ENCODE measurements around the gene ADCY3. TPM values are rescaled to one million over a fixed set of nuclear protein-coding genes. Genes with fewer than 3 reads are reported as not detected.

ADCY3 gene
- total RNA-seq, 1 experiment from 2014 or later: 39.5 TPM

DNA sequence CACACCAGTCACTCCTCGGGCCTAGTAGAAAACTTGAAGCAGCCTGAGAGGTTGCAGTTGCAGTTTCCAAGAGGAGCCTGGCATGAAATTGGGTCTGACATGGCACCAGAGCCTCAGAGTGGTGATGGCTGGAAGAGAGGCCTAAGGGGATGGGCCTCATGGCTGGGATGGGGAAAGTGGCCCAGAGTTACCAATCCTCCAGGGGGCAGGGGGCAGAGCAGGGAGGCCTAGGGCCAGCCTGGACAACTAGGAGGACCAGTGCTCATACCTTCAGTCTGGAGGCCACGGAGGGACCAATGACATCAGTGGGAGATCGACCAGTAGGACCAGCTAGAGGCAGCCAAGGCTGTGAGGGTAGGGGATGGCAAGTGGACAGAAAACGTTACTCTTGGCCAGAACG, 15.1 kb upstream of the ADCY3 start:
- no peak overlapping the region for H2BK20ac ChIP-seq (ENCODE audit: low read depth, low read length, poor library complexity, severe bottlenecking)
- no peak overlapping the region for H3K9ac ChIP-seq (ENCODE audit: extremely low read depth, insufficient read length, low read length)
- TF ChIP-seq, protein P1, sequence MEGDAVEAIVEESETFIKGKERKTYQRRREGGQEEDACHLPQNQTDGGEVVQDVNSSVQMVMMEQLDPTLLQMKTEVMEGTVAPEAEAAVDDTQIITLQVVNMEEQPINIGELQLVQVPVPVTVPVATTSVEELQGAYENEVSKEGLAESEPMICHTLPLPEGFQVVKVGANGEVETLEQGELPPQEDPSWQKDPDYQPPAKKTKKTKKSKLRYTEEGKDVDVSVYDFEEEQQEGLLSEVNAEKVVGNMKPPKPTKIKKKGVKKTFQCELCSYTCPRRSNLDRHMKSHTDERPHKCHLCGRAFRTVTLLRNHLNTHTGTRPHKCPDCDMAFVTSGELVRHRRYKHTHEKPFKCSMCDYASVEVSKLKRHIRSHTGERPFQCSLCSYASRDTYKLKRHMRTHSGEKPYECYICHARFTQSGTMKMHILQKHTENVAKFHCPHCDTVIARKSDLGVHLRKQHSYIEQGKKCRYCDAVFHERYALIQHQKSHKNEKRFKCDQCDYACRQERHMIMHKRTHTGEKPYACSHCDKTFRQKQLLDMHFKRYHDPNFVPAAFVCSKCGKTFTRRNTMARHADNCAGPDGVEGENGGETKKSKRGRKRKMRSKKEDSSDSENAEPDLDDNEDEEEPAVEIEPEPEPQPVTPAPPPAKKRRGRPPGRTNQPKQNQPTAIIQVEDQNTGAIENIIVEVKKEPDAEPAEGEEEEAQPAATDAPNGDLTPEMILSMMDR (conservative IDR thresholded peaks at IDR 0.05): no peak
- WGBS (ENCODE audit: extremely low coverage, insufficient read length, low lambda C conversion rate): no CpG with 5 or more reads among the region's 5 CpGs
- H3K18ac ChIP-seq (ENCODE audit: insufficient read length, low read depth, low read length): no peak overlapping the region
- H4K91ac ChIP-seq (ENCODE audit: insufficient read length, low read depth, low read length): no peak overlapping the region
- Mint-ChIP-seq H3K4me3 (no peak overlapping the region), H3K27me3 (ENCODE audit: low read depth) (no peaks in the 10 kb centered on the region; the same call in none of the 2 replicates), H3K9me3 (no peaks in the 10 kb centered on the region), H3K4me1 (peaks cover 15 to 18% of the 10 kb centered on the region in 2 experiments), H3K36me3 (ENCODE audit: insufficient read depth in 1 of 3, low read depth in 3 of 3) (no peaks in the 10 kb centered on the region), H3K27ac (no peak overlapping the region)
- H4K8ac ChIP-seq (replicated peaks; ENCODE audit: insufficient read length, low read depth, low read length): no peak overlapping the region
- no peak overlapping the region for H3K4ac ChIP-seq (ENCODE audit: low read depth, low read length)
- H3K4me1 ChIP-seq (ENCODE audit: insufficient read depth, low read length): no peaks in the 10 kb centered on the region
- no peak for DNase-seq
- no peak overlapping the region for H2BK12ac ChIP-seq (ENCODE audit: insufficient read length, low read depth, low read length)
- no peak overlapping the region for H3T11ph ChIP-seq (ENCODE audit: low read length)
- no peak overlapping the region for H3K56ac ChIP-seq (ENCODE audit: insufficient read length, low read depth, low read length)
- H3K4me2 ChIP-seq (ENCODE audit: insufficient read depth, insufficient read length, low read length): no peak overlapping the region
- no peak overlapping the region for H3K14ac ChIP-seq (ENCODE audit: insufficient read depth, low read length)
- H3K27ac ChIP-seq (ENCODE audit: insufficient read length, low read depth, low read length): no peak overlapping the region
- H3K79me1 ChIP-seq (ENCODE audit: insufficient read depth, low read depth, low read length, poor library complexity, severe bottlenecking): no peaks in the 10 kb centered on the region
- H3K23ac ChIP-seq (ENCODE audit: insufficient read length, low read depth, low read length): no peak overlapping the region
- H2AFZ ChIP-seq (ENCODE audit: low read length): no peak overlapping the region
- no peak overlapping the region for H2BK120ac ChIP-seq (ENCODE audit: low read depth, low read length, poor library complexity, severe bottlenecking)
- H2BK15ac ChIP-seq (ENCODE audit: low read depth, low read length): no peak overlapping the region; the same call in 1 of the 2 replicates
- no peaks in the 10 kb centered on the region for H3K23me2 ChIP-seq (ENCODE audit: insufficient read length, low read depth, low read length, poor library complexity, severe bottlenecking)
- no peak overlapping the region for H2BK5ac ChIP-seq (ENCODE audit: insufficient read length, low read length)
- H4K5ac ChIP-seq (ENCODE audit: insufficient read length, low read depth, low read length): no peak overlapping the region
- no peak overlapping the region for H2AK5ac ChIP-seq (ENCODE audit: insufficient read length, low read length)
- H3K79me2 ChIP-seq (ENCODE audit: insufficient read depth, low read length): no peaks in the 10 kb centered on the region
- no peaks in the 10 kb centered on the region for H3K27me3 ChIP-seq (ENCODE audit: insufficient read depth, low read length)
- H3K9me3 ChIP-seq (ENCODE audit: control insufficient read depth, low read depth, low read length): no peaks in the 10 kb centered on the region
- no peaks in the 10 kb centered on the region for H4K20me1 ChIP-seq (ENCODE audit: control insufficient read depth, insufficient read depth, insufficient read length)

Data from H9 (cell line).